Measurements from ENCODE around the gene SMIM45.

DNA sequence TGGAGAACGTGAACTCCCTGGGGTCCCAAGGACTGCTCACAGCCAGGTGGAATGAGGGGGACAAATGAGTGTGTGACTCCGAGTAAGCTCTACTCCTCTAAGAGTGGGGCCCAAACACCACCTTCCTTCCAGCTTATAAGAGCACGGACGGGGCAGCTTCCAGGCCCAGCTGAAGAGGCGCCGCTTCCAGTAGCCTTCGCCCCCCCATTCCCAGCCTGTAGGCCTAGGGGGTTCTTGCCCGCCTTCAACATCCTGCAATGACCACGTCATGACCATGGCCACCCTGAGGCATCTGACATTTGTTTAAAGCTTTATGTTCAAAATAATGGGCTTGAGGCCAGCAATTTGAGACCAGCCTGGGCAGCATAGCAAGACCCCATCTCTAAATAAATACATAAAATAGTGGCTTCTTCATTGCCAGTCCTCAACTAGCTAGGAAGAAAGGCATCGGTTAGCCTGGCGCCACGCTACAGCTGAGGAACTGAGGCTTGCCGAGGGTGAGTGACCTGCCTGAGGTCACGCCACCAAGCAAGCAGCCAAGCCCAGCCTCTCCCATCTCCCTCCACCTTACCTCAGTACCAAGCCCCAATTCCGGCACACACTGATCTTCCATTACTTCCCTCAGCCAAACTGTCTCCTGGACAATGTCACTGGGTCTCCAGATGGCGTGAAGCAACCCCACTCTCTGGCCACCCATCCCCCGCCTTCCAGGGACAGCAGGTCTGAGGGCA, 17.5 kb upstream of the SMIM45 start:
- no peak for TF ChIP-seq TAF1 (IDR thresholded peaks at IDR 0.05; ENCODE audit: low read depth, low read length)
- no peak for TF ChIP-seq POLR2A (IDR thresholded peaks at IDR 0.05; ENCODE audit: low read depth, low read length)
- no peak for TF ChIP-seq PAX5 (IDR thresholded peaks at IDR 0.05; ENCODE audit: insufficient read depth, low read length, severe bottlenecking)
- TF ChIP-seq SPI1 (IDR thresholded peaks at IDR 0.05; ENCODE audit: low read depth, low read length), result no peak
